GM23338 (cell line): ENCODE measurements around the gene TTC23. TPM values are rescaled to one million over a fixed set of nuclear protein-coding genes. Genes with fewer than 3 reads are reported as not detected.

Experiments used
- ATAC-seq: fragments of 200-7000 bp; cut with Tn5 transposase; 3 replicates; pipeline ENCODE4 v1.9.1; 2020
- DNase-seq: peaks from one replicate; pipeline ENCODE4 v3.0.0-alpha.2; 2015; ENCODE audit warnings: low spot score
- H2AFZ ChIP-seq: fragments of 200-600 bp; sonication (generic); 2 replicates; pipeline ENCODE4 v1.8.0; 2016; ENCODE audit warnings: antibody characterized with exemption, mild to moderate bottlenecking, moderate library complexity
- H3F3A ChIP-seq: fragments of 200-600 bp; sonication (generic); replicated peaks from 2 replicates; pipeline ENCODE4 v1.8.0; 2017; ENCODE audit warnings: antibody characterized with exemption, mixed run types, low read depth
- H3K27ac ChIP-seq: fragments of 200-600 bp; sonication (generic); 2 replicates; pipeline ENCODE4 v1.6.1; 2016; ENCODE audit warnings: low read depth
- H3K27me3 ChIP-seq: fragments of 200-600 bp; sonication (generic); 2 replicates; pipeline ENCODE4 v1.8.0; 2016; ENCODE audit warnings: mild to moderate bottlenecking, mixed run types, moderate library complexity; ENCODE audit not compliant: insufficient read depth
- H3K36me3 ChIP-seq: fragments of 200-600 bp; sonication (generic); 2 replicates; pipeline ENCODE4 v1.8.0; 2016; ENCODE audit warnings: mild to moderate bottlenecking; ENCODE audit not compliant: insufficient read depth
- H3K4me1 ChIP-seq: fragments of 200-600 bp; sonication (generic); 2 replicates; pipeline ENCODE4 v1.8.0; 2016; ENCODE audit warnings: mild to moderate bottlenecking, moderate library complexity; ENCODE audit not compliant: insufficient read depth
- H3K4me2 ChIP-seq: fragments of 200-600 bp; sonication (generic); 2 replicates; pipeline ENCODE4 v1.7.1; 2017; ENCODE audit warnings: mixed run types
- H3K4me3 ChIP-seq: fragments of 200-600 bp; sonication (generic); 2 replicates; pipeline ENCODE4 v1.6.1; 2016; ENCODE audit warnings: mixed run types
- H3K79me2 ChIP-seq: fragments of 200-600 bp; sonication (generic); replicated peaks from 2 replicates; pipeline ENCODE4 v1.8.0; 2017; ENCODE audit warnings: mild to moderate bottlenecking; ENCODE audit not compliant: insufficient read depth
- H3K9me2 ChIP-seq: fragments of 200-600 bp; sonication (generic); 2 replicates; pipeline ENCODE4 v1.8.0; 2017; ENCODE audit not compliant: insufficient read depth
- H4K20me1 ChIP-seq: fragments of 200-600 bp; sonication (generic); replicated peaks from 2 replicates; pipeline ENCODE4 v1.8.0; 2017; ENCODE audit warnings: mild to moderate bottlenecking; ENCODE audit not compliant: insufficient read depth
- H3K27ac Mint-ChIP-seq: 2 replicates; pipeline ENCODE4 v1.8.0; 2020; ENCODE audit warnings: inconsistent platforms, mild to moderate bottlenecking, moderate library complexity, mixed read lengths
- H3K27me3 Mint-ChIP-seq: 3 replicates; pipeline ENCODE4 v1.8.0; 2022; ENCODE audit warnings: low read depth, mild to moderate bottlenecking, moderate library complexity, mixed read lengths, inconsistent platforms; ENCODE audit not compliant: insufficient read depth, poor library complexity
- H3K36me3 Mint-ChIP-seq: 3 replicates; pipeline ENCODE4 v1.8.0; 2021; ENCODE audit warnings: low read depth, mild to moderate bottlenecking, inconsistent platforms, moderate library complexity, mixed read lengths
- H3K4me1 Mint-ChIP-seq: 3 replicates; pipeline ENCODE4 v1.8.0; 2020; ENCODE audit warnings: mild to moderate bottlenecking, inconsistent platforms, mixed read lengths
- H3K4me3 Mint-ChIP-seq: 3 replicates; pipeline ENCODE4 v1.8.0; 2021; ENCODE audit warnings: moderate library complexity, mild to moderate bottlenecking, inconsistent platforms, mixed read lengths
- H3K9me3 Mint-ChIP-seq: 3 replicates; pipeline ENCODE4 v1.8.0; 2020; ENCODE audit warnings: moderate library complexity, mild to moderate bottlenecking, inconsistent platforms, mixed read lengths
- CREB1 ChIP-seq: fragments of 250-450 bp; sonication (Bioruptor Pico); IDR thresholded peaks from 2 replicates; pipeline ENCODE4 v1.5.0; 2020; ENCODE audit warnings: low read depth, mild to moderate bottlenecking, moderate library complexity
- EZH2 ChIP-seq: fragments of 200-600 bp; sonication (generic); IDR thresholded peaks from one replicate; pipeline ENCODE4 v1.8.0; 2017; ENCODE audit warnings: antibody characterized with exemption, mild to moderate bottlenecking, low read depth; ENCODE audit not compliant: unreplicated experiment
- EZH2phosphoT487 ChIP-seq: fragments of 200-600 bp; sonication (generic); IDR thresholded peaks from one replicate; pipeline ENCODE4 v1.8.1; 2018; ENCODE audit warnings: antibody characterized with exemption; ENCODE audit not compliant: unreplicated experiment
- JUNB ChIP-seq: IDR thresholded peaks from one replicate; pipeline ENCODE4 v1.6.1; 2016; ENCODE audit warnings: antibody characterized with exemption; ENCODE audit not compliant: unreplicated experiment
- POLR2AphosphoS5 ChIP-seq: IDR thresholded peaks from 2 replicates; pipeline ENCODE4 v1.6.1; 2016; ENCODE audit warnings: antibody characterized with exemption, low read depth
- STAT1 ChIP-seq: IDR thresholded peaks from one replicate; pipeline ENCODE4 v1.6.1; 2016; ENCODE audit warnings: antibody characterized with exemption; ENCODE audit not compliant: unreplicated experiment
- ZNF114 ChIP-seq: fragments of 250-450 bp; sonication (Bioruptor Pico); IDR thresholded peaks from 2 replicates; pipeline ENCODE4 v1.5.0; 2020; ENCODE audit warnings: mild to moderate bottlenecking, moderate library complexity
- polyA plus RNA-seq: library from polyadenylated mRNA; unstranded; fragments of >200 nt; fragmentation: Nextera tagmentation; extraction: Ambion mirVana; gene quantifications from 2 replicates; pipeline ENCODE4 v1.2.1, GENCODE V29; 2016
- total RNA-seq: library from RNA; depleted of rRNA; stranded (reverse); fragments of >200 nt; shearing (Covaris generic); gene quantifications from 2 replicates; pipeline ENCODE4 v1.2.3, GENCODE V29; 2014
- TF ChIP-seq, protein P1 (sequence below), 2 experiments: fragments of 200-600 bp in 1 of 2; sonication (generic) in 1 of 2; conservative IDR thresholded peaks; 2 replicates each; pipeline versions ENCODE4 v1.5.1 to v1.6.1; 2016 to 2017; ENCODE audit warnings: antibody characterized with exemption in 2 of 2, low read depth in 2 of 2, mild to moderate bottlenecking in 2 of 2, moderate library complexity in 1 of 2
- TF ChIP-seq, protein P2 (sequence below): IDR thresholded peaks from 2 replicates; pipeline ENCODE4 v1.6.1; 2016; ENCODE audit warnings: antibody characterized with exemption

Gene TTC23
- total and polyA plus RNA-seq, 2 experiments from 2014 or later, result 6.3 to 25.2 TPM

DNA sequence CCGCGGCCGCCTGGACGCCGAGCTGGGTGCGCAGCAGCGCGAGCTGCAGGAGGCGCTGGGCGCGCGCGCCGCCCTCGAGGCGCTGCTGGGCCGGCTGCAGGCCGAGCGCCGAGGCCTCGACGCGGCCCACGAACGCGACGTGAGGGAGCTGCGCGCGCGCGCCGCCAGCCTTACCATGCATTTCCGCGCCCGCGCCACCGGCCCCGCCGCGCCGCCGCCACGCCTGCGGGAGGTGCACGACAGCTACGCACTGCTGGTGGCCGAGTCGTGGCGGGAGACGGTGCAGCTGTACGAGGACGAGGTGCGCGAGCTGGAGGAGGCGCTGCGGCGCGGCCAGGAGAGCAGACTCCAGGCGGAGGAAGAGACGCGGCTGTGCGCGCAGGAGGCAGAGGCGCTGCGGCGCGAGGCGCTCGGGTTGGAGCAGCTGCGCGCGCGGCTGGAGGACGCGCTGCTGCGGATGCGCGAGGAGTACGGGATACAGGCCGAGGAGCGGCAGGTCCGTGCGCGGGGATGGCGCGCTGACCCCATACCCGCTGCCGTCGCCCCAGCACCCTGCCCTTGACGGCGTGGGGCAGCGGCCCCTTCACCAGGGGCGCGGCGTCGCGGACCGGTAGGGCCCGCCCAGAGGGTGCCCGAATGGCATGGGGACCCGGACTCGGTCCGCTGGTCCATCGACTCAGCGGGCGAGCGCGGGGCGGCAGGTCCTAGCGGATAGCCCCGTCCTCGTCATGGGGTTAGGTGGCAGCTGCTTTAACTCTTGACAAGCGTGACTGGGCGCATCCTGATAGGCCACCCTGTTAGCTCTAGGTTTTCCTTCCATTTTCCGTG, 143.7 kb downstream of the TTC23 start:
- H3K9me2 ChIP-seq, result no peaks in the 10 kb centered on the region
- peak overlapping the region; percentile 79 for H3K4me2 ChIP-seq
- DNase-seq, result peak; percentile 89
- H3K4me3 ChIP-seq, result peak overlapping the region; percentile 55
- Mint-ChIP-seq H3K27ac (no peak overlapping the region), H3K36me3 (no peaks in the 10 kb centered on the region), H3K4me1 (peaks cover 5% of the 10 kb centered on the region; the same call in 2 of the 3 replicates), H3K27me3 (peaks cover 36% of the 10 kb centered on the region), H3K9me3 (no peaks in the 10 kb centered on the region), H3K4me3 (peak overlapping the region; percentile 60)
- H3K36me3 ChIP-seq, result no peaks in the 10 kb centered on the region
- H3K79me2 ChIP-seq, result no peaks in the 10 kb centered on the region
- TF ChIP-seq, protein P1, sequence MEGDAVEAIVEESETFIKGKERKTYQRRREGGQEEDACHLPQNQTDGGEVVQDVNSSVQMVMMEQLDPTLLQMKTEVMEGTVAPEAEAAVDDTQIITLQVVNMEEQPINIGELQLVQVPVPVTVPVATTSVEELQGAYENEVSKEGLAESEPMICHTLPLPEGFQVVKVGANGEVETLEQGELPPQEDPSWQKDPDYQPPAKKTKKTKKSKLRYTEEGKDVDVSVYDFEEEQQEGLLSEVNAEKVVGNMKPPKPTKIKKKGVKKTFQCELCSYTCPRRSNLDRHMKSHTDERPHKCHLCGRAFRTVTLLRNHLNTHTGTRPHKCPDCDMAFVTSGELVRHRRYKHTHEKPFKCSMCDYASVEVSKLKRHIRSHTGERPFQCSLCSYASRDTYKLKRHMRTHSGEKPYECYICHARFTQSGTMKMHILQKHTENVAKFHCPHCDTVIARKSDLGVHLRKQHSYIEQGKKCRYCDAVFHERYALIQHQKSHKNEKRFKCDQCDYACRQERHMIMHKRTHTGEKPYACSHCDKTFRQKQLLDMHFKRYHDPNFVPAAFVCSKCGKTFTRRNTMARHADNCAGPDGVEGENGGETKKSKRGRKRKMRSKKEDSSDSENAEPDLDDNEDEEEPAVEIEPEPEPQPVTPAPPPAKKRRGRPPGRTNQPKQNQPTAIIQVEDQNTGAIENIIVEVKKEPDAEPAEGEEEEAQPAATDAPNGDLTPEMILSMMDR (conservative IDR thresholded peaks at IDR 0.05; ENCODE audit: low read depth in 2 of 2), result peak in 1 of 2 experiments; percentile 44; a peak in 2 of 4 replicates
- no peak for TF ChIP-seq CREB1 (CRISPR knock-in tag)
- H3K4me1 ChIP-seq, result no peaks in the 10 kb centered on the region
- H4K20me1 ChIP-seq, result peaks cover 5% of the 10 kb centered on the region; the same call in 1 of the 2 replicates
- H3K27ac ChIP-seq, result no peak overlapping the region
- H2AFZ ChIP-seq, result peak overlapping the region; percentile 72; the same call in 1 of the 2 replicates
- 0 out of 2 replicates have a peak, but pooled peaks cover 9% of the 10 kb centered on the region for H3F3A ChIP-seq
- ATAC-seq, result peak; percentile 64
- H3K27me3 ChIP-seq, result peaks cover 46% of the 10 kb centered on the region

GRCh38 chr15:99104788-99105513, 144.4 kb downstream of the TTC23 start, which contains the start of gene SYNM:
TSS of gene SYNM (plus strand) at chr15:99105080. CDS start at chr15:99105200, 120 bp downstream.
- TF ChIP-seq STAT1 (no peak), EZH2phosphoT487 (no peak), EZH2 (no peak), ZNF114 (CRISPR knock-in tag) (no peak), JUNB (no peak), POLR2AphosphoS5 (peak; percentile 76)
- TF ChIP-seq, protein P1 (conservative IDR thresholded peaks at IDR 0.05; ENCODE audit: low read depth in 2 of 2), result peak; percentile 64 to 79
- TF ChIP-seq, protein P2, sequence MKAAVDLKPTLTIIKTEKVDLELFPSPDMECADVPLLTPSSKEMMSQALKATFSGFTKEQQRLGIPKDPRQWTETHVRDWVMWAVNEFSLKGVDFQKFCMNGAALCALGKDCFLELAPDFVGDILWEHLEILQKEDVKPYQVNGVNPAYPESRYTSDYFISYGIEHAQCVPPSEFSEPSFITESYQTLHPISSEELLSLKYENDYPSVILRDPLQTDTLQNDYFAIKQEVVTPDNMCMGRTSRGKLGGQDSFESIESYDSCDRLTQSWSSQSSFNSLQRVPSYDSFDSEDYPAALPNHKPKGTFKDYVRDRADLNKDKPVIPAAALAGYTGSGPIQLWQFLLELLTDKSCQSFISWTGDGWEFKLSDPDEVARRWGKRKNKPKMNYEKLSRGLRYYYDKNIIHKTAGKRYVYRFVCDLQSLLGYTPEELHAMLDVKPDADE, result no peak
- Histone ChIP-seq H3F3A (0 out of 2 replicates have a peak, but pooled peaks cover 9% of the 10 kb centered on the region), H3K27ac (no peak within 1 kb of the TSS), H3K36me3 (no peaks in the 10 kb centered on the region), H2AFZ (peak within 1 kb of the TSS; percentile 91), H3K4me2 (peak within 1 kb of the TSS; percentile 79), H3K9me2 (no peaks in the 10 kb centered on the region), H3K79me2 (no peaks in the 10 kb centered on the region), H3K4me3 (peak within 1 kb of the TSS; percentile 55), H3K4me1 (no peaks in the 10 kb centered on the region), H3K27me3 (peaks cover 50% of the 10 kb centered on the region), H4K20me1 (peaks cover 5% of the 10 kb centered on the region; the same call in 1 of the 2 replicates)
- Mint-ChIP-seq H3K4me3 (peak within 1 kb of the TSS; percentile 63), H3K4me1 (peaks cover 5% of the 10 kb centered on the region; the same call in 2 of the 3 replicates), H3K27ac (no peak within 1 kb of the TSS), H3K9me3 (no peaks in the 10 kb centered on the region), H3K36me3 (no peaks in the 10 kb centered on the region), H3K27me3 (peaks cover 43% of the 10 kb centered on the region)
- DNase-seq (peak; percentile 90), ATAC-seq (peak; percentile 76)
